ENCODE results near the gene RNF11.

Gene RNF11

DNA sequence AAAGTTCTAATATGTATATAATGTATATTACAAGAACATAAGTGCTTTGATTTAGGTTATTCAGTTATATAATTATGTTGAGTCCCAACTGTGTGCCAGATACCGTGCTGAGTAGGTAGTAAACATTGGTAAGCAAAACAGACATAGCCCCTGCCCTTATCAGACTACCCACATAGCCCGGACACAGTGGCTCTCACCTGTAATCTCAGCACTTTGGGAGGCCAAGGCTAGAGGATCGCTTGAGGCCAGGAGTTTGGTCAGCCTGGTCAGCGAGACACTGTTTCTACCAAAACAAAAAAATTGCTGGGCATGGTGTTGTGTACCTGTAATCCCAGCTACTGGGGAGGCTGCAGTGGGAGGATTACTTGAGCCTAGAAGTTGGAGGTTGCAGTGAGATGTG is 30.7 kb downstream of the RNF11 start:
- no peak for DNase-seq

GRCh38 chr1:51268634-51269033 is 32.6 kb downstream of the RNF11 start:
- DNase-seq: no peak

DNA sequence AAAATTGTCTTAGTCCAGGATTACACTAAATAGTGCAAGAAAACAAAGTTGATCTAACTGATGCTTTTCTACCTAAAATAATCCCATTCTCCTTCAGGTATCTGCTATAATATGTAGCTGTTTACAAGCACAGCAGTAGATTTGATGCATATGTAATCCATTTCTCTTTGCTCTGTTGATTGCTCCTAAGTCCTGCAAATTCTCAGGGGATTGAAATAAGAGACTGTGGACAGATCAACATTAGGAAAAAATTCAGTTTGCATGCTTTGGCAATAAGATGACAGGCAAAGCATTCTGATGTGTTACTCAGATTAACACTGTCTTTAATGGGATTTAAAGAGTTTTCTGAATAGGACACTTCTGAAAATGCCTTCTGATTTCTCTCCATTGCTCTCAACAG is 34.7 kb downstream of the RNF11 start:
- no peak for DNase-seq

DNA sequence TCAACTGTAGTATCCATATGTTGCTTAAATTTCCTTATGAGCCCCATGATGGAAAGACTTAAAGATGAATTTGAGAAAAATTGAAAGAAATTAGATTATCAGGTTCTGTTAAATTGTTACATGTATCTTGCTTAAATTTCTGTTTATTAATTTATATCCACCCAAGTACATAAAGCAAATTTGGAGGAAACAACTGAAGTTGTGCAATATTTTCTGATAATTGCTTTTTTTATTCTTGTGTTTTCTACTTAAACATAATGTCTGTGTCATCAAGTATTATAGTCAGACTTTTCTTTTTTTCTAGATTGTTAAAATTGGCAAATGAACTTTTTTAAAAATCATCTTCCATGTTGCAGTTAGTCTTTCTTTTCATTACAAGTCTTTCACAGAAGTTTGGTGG is 36.8 kb downstream of the RNF11 start:
- no peak for DNase-seq

DNA sequence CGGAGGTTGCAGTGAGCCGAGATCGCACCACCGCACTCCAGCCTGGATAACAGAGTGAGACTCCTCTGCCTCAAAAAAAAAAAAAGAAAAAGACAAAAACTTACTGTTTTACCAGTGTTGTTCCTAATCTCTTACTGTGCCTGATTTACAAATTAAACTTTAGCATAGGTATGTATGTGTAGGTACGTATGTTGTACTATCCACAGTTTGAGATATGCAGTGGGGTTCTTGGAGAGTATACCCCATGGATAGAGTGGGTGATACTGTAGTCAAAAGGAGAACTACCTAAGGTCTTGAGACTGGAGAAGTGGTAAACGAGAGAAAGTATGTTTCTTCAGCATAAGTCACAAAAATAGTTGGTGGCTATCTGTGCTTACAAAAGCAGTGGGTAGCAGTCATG is 38.6 kb downstream of the RNF11 start:
- DNase-seq: no peak

DNA sequence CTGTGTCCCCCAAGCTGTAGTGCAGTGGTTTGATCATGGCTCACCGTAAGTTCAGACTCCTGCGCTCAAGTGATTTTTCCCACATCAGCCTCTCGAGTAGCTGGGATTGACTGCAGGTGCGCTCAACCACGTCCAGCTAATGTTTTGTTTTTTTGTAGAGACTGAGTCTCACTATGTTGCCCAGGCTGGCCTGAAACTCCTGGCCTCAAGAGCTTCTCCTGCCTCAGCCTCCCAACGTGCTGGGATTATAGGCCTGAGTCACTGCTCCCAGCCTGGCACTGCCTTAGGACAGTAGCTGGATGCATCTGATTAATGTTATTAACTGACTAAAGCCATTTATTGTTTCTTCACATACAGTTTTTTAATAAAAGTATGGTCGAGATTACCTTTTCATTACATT is 40.2 kb downstream of the RNF11 start:
- DNase-seq: no peak

- DNase-seq: no peak
Observed at GRCh38 chr1:51280321-51280978, 44.4 kb downstream of the RNF11 start.

DNA sequence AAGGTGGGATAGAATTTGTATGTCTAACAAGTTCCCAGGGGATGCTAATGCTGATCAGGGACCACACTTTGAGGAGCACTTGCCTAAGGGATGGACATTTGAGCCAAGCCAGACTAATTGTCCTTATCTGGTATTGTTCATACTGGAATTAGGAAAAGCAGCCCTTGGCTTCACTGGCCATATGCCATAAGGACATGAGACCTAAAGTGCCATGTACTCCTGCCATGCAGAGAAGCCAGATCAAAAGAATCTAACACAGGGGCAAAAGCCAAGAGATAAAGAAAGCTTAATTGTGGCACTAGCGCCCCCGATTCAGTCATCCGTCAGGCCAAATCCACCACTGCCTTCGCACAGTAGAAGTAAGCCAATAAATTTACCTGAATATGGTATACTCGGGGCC is 45.7 kb downstream of the RNF11 start:
- DNase-seq: no peak

- DNase-seq: no peak
Observed at GRCh38 chr1:51282605-51283004, 46.5 kb downstream of the RNF11 start.

DNA sequence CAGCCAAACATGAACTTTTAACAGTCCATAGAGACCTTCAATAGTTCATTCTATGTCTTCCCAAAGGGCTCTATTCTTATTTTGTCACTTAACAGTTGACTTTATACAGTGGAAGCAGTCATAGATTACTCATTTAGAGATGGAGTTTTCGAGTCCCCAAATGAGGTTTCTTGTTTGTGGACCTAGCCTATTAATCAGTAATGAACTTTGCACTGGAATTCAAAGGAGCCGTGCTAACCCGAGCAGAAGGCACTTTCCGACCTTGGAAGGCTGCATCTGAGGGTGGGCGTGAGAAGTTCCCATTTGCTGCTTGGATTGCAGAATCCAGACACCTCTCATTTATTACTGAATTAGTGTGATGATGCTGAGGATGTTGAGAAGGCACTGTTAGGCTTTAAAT is 47.9 kb downstream of the RNF11 start:
- DNase-seq: no peak

- no peak for DNase-seq
Observed at GRCh38 chr1:51284487-51284954, 48.4 kb downstream of the RNF11 start.

GRCh38 chr1:51285055-51285454 is 49.0 kb downstream of the RNF11 start:
- DNase-seq: no peak

GRCh38 chr1:51287966-51288365 is 51.9 kb downstream of the RNF11 start:
- no peak for DNase-seq

GRCh38 chr1:51288578-51288977 is 52.5 kb downstream of the RNF11 start:
- DNase-seq: no peak

DNA sequence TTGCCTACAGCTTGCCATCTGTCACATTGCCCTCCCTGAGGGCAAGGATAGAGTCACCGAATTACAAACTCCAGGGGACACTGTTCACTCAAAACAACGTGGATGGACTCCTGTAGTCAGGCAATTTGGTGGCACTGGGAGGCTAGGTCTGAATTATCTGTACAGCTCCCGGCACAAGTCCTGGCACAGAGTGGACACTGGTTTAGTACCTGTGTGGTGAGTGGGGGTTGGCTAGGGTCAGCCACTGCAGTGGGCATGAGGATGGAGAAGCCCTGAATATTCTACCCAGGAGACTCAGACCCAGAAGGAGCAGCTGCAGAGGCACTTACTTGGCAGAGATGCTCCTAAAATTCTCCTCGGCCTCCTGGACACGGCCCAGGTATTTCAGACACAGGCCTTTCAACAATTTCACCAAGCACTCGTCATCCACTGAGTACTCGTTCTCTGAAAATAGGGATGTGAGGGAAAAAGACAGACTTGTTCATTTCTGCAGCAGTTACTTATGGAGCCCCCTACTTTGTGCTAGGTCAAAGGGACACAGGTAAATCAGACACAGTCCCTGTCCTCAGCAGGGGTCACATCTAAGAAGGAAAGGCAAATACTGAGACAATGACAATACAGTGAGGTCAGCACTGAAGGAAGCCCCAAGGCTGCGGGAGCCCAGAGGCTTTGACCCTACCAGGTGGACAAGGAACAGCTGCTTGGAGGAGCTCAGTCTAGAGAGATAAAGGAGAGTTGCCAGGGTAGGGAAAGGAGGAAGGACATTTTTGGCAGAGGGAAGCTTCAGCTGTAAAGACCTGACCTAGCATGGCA is 53.8 kb downstream of the RNF11 start:
- no peak for DNase-seq

GRCh38 chr1:51290489-51290847 is 54.4 kb downstream of the RNF11 start:
- DNase-seq: no peak

DNA sequence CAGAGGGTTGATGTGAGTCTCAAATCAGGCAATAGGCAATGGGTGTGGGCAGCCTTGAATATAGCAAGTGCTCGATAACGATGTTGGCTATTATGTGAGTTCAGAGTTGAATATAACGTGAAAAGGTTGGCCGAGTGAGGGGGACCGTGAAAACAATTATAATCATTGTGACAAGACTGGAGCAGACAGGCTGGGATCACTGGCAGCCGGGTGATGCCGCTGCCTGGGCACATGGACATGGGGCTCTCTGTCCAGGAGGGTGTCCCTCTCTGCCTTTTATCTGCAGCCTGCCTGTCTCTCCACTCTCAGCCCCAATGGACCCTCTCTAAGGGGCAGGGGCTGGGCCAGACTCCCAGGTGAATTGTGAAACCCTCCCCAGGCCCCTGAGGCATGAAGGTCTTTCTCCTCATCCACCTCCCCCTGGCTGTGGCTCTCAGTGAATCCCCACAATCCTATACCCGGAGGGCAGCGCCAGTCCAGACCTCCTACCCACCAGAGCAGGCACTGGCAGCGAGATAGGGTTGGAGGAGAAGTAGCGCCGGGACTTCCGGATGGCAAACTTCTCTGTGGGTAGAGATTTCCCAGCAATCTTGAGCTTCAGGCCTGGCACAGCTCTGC is 57.9 kb downstream of the RNF11 start:
- DNase-seq: no peak

DNA sequence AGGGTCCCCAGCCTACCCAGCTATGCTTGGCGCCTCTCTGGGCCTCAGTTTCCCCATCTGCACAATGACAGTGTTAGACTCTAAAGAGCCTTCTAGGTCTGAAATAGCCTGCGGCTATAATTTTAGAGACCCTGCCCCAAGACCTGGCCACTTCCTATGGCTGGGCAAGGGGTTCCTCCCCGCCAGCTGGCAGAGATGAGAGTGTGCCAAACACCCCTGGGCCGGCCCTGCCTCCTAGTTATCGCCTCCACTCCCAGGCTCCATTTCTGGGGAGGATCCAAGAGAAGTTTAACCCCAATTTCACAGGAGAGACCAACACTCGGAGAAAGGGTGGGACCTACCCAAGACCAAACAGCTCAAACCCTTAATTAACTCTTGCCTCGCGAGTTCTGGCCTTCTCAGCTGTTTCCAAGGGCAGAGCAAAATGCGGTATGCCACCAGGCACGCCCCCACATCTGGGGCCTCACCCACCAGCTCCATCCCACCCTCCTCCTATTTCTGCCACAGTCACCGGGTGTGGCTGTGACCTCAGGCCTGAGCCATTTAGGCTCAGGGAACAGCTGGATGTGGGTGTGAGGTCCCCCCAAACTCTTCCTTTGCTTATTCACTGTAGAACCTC is 58.6 kb downstream of the RNF11 start:
- no peak for DNase-seq

GRCh38 chr1:51295926-51296325 is 59.9 kb downstream of the RNF11 start:
- DNase-seq: no peak

DNA sequence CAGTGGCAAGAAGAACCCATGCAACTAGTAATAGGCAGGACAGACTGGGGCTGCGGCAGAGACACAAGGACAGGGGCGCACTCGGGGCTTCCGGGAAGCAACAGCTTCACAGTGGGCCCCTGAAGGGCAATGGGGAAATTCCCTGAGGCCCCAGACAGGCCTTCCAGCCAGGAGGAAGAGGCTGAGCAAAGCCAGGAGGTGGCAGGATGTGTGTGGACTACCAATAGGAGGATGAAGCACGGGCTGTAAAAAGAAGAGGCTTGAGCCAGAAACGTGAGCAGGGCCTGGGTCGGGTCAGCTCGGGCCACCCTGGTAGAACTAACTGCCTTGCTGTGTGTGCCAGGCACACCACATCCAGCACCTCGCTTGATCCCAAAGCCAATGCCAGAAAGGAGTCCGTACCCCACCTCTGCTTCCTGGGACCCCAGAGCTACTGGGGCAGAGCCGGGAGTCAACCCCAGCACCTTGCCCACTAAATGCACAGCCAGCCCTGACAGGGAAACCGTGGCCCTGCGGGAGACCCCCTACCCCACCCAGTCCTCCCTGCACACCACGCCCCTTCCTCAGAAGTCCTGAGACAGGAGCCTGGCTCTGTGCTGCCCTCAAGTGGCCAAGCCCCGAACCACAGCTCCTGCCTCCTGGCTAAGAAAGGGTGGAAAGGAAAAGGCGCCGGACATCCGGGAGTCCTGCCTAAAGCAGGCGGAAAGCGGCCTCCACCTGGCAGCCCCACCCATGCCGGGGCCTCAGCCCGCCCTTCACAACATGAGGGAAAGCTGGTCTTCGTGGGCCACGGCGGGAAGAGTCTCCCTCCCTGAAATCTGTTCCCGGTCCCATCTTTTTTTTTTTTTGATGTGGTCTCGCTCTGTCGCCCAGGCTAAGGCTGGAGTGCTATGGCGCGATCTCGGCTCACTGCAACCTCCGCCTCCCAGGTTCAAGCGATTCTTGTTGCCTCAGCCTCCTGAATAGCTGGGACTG is 60.6 kb downstream of the RNF11 start:
- DNase-seq: peak; percentile 37

DNA sequence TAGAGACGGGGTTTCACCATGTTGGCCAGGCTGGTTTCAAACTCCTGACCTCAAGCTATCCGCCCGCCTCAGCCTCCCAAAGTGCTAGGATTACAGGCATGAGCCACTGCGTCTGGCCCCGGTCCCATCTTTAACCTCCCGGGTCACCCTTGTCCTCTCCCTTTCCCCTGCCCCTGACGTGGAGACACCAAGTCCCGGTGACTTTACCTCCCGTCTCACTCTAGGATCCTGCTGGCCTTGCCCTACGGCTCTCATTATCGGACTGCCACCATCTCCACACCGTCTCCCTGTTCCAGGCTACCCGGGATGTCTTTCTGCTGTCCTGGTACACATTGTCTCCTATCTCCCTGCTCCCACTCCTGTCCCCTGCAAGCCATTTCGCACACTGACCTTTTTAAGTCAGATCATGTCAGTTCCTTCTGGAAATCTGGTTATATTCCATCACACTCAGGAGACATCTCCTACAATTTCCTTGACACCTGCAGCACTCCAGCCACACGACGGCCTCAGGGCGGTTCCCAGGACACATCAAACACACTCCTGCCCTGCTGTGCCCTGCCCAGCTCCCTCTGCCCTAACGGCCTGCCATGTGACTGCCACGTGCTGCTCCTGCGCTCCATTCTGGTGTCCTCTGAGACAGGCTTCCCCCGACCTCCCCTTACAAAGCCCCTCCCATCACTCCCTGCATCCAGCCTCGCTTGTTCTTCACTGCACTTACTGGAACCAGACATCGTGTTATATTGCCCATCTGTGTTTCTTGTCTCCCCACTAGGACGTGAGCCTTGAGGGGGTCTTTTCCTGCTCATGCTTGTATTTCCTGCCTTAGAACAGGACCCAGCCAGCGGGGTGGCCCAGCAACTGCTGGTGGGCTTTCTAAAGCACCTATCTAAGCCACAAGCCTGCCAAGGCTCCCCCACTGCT is 61.6 kb downstream of the RNF11 start:
- DNase-seq: no peak
